ENCODE results near the gene MISP3.
A peak's percentile ranks its signal among the peaks of the same experiment; 100 is the strongest.

The MISP3 gene

GRCh38 chr19:14113762-14114414 lies 41.3 kb downstream of the MISP3 start:
- H3K79me2 ChIP-seq (ENCODE audit: control insufficient read depth, low read length), result peaks cover 36% of the 10 kb centered on the region
- no peak overlapping the region for H3K4me2 ChIP-seq (ENCODE audit: low read length)
- H3K9me3 ChIP-seq (ENCODE audit: control insufficient read depth, insufficient read depth, low read length), result no peaks in the 10 kb centered on the region
- no peaks in the 10 kb centered on the region for H3K27me3 ChIP-seq (ENCODE audit: control insufficient read depth, low read length)
- H3K4me1 ChIP-seq (ENCODE audit: control insufficient read depth, low read length), result peaks cover 39% of the 10 kb centered on the region
- H3K27ac ChIP-seq (ENCODE audit: low read depth, low read length), result no peak overlapping the region
- peaks cover 7% of the 10 kb centered on the region; the same call in 1 of the 2 replicates for H4K20me1 ChIP-seq (ENCODE audit: control insufficient read depth, insufficient read depth, low read depth, low read length)
- peaks cover 8% of the 10 kb centered on the region for H3F3A ChIP-seq (ENCODE audit: control insufficient read depth, insufficient read depth)
- no peak overlapping the region for H3K4me3 ChIP-seq (ENCODE audit: low read length)
- TF ChIP-seq CTCF (IDR thresholded peaks at IDR 0.05; ENCODE audit: low read depth, low read length, poor library complexity, severe bottlenecking) (peak; percentile 62), EZH2phosphoT487 (IDR thresholded peaks at IDR 0.05; ENCODE audit: borderline replicate concordance, low read length) (no peak)
- no peaks in the 10 kb centered on the region for H3K9me2 ChIP-seq (replicated peaks; ENCODE audit: control insufficient read depth, low read length)
- no peaks in the 10 kb centered on the region for H3K36me3 ChIP-seq (ENCODE audit: control insufficient read depth, low read length)

DNA sequence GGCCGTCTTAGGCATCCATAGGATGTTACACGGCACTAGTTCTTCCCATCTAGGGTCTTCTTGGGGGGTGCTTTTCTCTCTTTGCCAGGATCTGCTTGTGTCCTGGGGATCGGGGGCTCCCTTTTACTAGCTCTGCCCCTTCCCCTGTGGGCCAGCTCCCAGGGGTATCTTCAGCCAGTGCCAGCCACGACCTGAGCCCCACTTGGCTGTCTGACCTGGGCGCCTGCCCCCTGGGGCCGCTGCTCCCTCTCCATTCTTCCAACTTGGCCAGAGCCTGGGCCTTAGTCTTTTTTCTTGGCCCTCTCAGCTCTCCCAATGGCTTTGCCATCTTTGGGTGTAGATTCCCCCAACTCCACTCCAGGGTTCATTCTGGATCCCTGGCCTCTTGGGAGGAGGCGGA lies 41.9 kb downstream of the MISP3 start:
- peaks cover 13% of the 10 kb centered on the region for H3F3A ChIP-seq (ENCODE audit: control insufficient read depth, insufficient read depth)
- 0 out of 2 replicates have a peak overlapping the region, but pooled peaks have one; percentile 10 for H3K27ac ChIP-seq (ENCODE audit: low read depth, low read length)
- H3K36me3 ChIP-seq (ENCODE audit: control insufficient read depth, low read length), result no peaks in the 10 kb centered on the region
- H3K27me3 ChIP-seq (ENCODE audit: control insufficient read depth, low read length), result no peaks in the 10 kb centered on the region
- H3K9me2 ChIP-seq (replicated peaks; ENCODE audit: control insufficient read depth, low read length), result no peaks in the 10 kb centered on the region
- peaks cover 36% of the 10 kb centered on the region for H3K79me2 ChIP-seq (ENCODE audit: control insufficient read depth, low read length)
- H3K4me1 ChIP-seq (ENCODE audit: control insufficient read depth, low read length), result peaks cover 41% of the 10 kb centered on the region
- H3K4me3 ChIP-seq (ENCODE audit: low read length), result peak overlapping the region; percentile 81; the same call in 1 of the 2 replicates
- TF ChIP-seq EZH2phosphoT487 (IDR thresholded peaks at IDR 0.05; ENCODE audit: borderline replicate concordance, low read length) (no peak), CTCF (IDR thresholded peaks at IDR 0.05; ENCODE audit: low read depth, low read length, poor library complexity, severe bottlenecking) (no peak)
- H3K4me2 ChIP-seq (ENCODE audit: low read length), result peak overlapping the region; percentile 67
- H3K9me3 ChIP-seq (ENCODE audit: control insufficient read depth, insufficient read depth, low read length), result no peaks in the 10 kb centered on the region
- peaks cover 8% of the 10 kb centered on the region; the same call in 1 of the 2 replicates for H4K20me1 ChIP-seq (ENCODE audit: control insufficient read depth, insufficient read depth, low read depth, low read length)

GRCh38 chr19:14114854-14115253 lies 42.3 kb downstream of the MISP3 start:
- Histone ChIP-seq H3F3A (ENCODE audit: control insufficient read depth, insufficient read depth) (peaks cover 18% of the 10 kb centered on the region), H3K4me2 (ENCODE audit: low read length) (peak overlapping the region; percentile 67), H3K9me3 (ENCODE audit: control insufficient read depth, insufficient read depth, low read length) (no peaks in the 10 kb centered on the region), H3K4me3 (ENCODE audit: low read length) (peak overlapping the region; percentile 81), H3K9me2 (replicated peaks; ENCODE audit: control insufficient read depth, low read length) (no peaks in the 10 kb centered on the region), H3K27me3 (ENCODE audit: control insufficient read depth, low read length) (no peaks in the 10 kb centered on the region), H4K20me1 (ENCODE audit: control insufficient read depth, insufficient read depth, low read depth, low read length) (peaks cover 8% of the 10 kb centered on the region; the same call in 1 of the 2 replicates), H3K79me2 (ENCODE audit: control insufficient read depth, low read length) (peaks cover 36% of the 10 kb centered on the region), H3K4me1 (ENCODE audit: control insufficient read depth, low read length) (peaks cover 41% of the 10 kb centered on the region), H3K27ac (ENCODE audit: low read depth, low read length) (peak overlapping the region; percentile 10; the same call in 1 of the 2 replicates), H3K36me3 (ENCODE audit: control insufficient read depth, low read length) (no peaks in the 10 kb centered on the region)
- TF ChIP-seq EZH2phosphoT487 (IDR thresholded peaks at IDR 0.05; ENCODE audit: borderline replicate concordance, low read length) (no peak), CTCF (IDR thresholded peaks at IDR 0.05; ENCODE audit: low read depth, low read length, poor library complexity, severe bottlenecking) (peak; percentile 70)

All from DOHH2 (cell line).